ENCODE measurements around the gene GPR157.
"Not testable (repeated sequence)": the region's sequence is repeated elsewhere in the genome, so short reads cannot be mapped to it uniquely, and the experiment has no call there.

Gene GPR157

GRCh38 chr1:9115351-9116205 lies 13.3 kb downstream of the GPR157 start:
- DNase-seq: no peak

GRCh38 chr1:9112961-9113880 lies 15.7 kb downstream of the GPR157 start:
- no peak for DNase-seq

GRCh38 chr1:9111957-9112356 lies 16.9 kb downstream of the GPR157 start:
- DNase-seq: no peak

- no peak for DNase-seq
Observed at GRCh38 chr1:9111357-9111691, 17.6 kb downstream of the GPR157 start.

GRCh38 chr1:9110669-9111356 lies 18.1 kb downstream of the GPR157 start:
- DNase-seq: peak; percentile 87

GRCh38 chr1:9108056-9108665 lies 20.7 kb downstream of the GPR157 start:
- no peak for DNase-seq

GRCh38 chr1:9107136-9107535 lies 21.8 kb downstream of the GPR157 start:
- no peak for DNase-seq

GRCh38 chr1:9106286-9106685 lies 22.6 kb downstream of the GPR157 start:
- DNase-seq: no peak

GRCh38 chr1:9105336-9105867 lies 23.5 kb downstream of the GPR157 start:
- DNase-seq: no peak

- DNase-seq: no peak
Observed at GRCh38 chr1:9101510-9102146, 27.3 kb downstream of the GPR157 start.

GRCh38 chr1:9100471-9101043 lies 28.3 kb downstream of the GPR157 start:
- DNase-seq: no peak

- no peak for DNase-seq
Observed at GRCh38 chr1:9099555-9099954, 29.3 kb downstream of the GPR157 start.

GRCh38 chr1:9097947-9098705 lies 30.8 kb downstream of the GPR157 start:
- no peak for DNase-seq

- no peak for DNase-seq
Observed at GRCh38 chr1:9095818-9096217, 33.1 kb downstream of the GPR157 start.

- not testable (repeated sequence) for DNase-seq
Observed at GRCh38 chr1:9093996-9094595, 34.8 kb downstream of the GPR157 start.

GRCh38 chr1:9093581-9093980 lies 35.3 kb downstream of the GPR157 start:
- no peak for DNase-seq

GRCh38 chr1:9093091-9093490 lies 35.8 kb downstream of the GPR157 start:
- no peak for DNase-seq

- DNase-seq: no peak
Observed at GRCh38 chr1:9088807-9089206, 40.1 kb downstream of the GPR157 start.

- no peak for DNase-seq
Observed at GRCh38 chr1:9087411-9088125, 41.3 kb downstream of the GPR157 start.

- DNase-seq: no peak
Observed at GRCh38 chr1:9086796-9087195, 42.1 kb downstream of the GPR157 start.

All from activated CD4-positive, alpha-beta T cell treated with anti-CD3 and anti-CD28 coated beads, Interleukin-2, amount 50 U/mL, for 1 hour (primary cell).